SK-N-MC (cell line): ENCODE measurements around the gene NR1H4.
"Not testable (repeated sequence)": the region's sequence is repeated elsewhere in the genome, so short reads cannot be mapped to it uniquely, and the experiment has no call there.

Experiments
- DNase-seq: peaks from one replicate; pipeline ENCODE4 v3.0.0-alpha.2; 2011; ENCODE audit warnings: low read depth, low spot score
- H3K27ac ChIP-seq: fragments of 200-600 bp; sonication (generic); 2 replicates; pipeline ENCODE4 v1.5.1; 2016; ENCODE audit warnings: mixed run types
- H3K36me3 ChIP-seq: fragments of 200-600 bp; sonication (generic); 2 replicates; pipeline ENCODE4 v1.6.1; 2017; ENCODE audit warnings: antibody characterized with exemption, low read length, mixed read lengths; ENCODE audit not compliant: insufficient read depth
- H3K4me3 ChIP-seq: fragments of 200-600 bp; sonication (generic); 2 replicates; pipeline ENCODE4 v1.5.1; 2016
- H3K9ac ChIP-seq: fragments of 200-600 bp; sonication (generic); 2 replicates; pipeline ENCODE4 v1.8.0; 2017; ENCODE audit warnings: mixed run types, mixed read lengths; ENCODE audit not compliant: insufficient read length
- H3K9me3 ChIP-seq: fragments of 200-600 bp; sonication (generic); 2 replicates; pipeline ENCODE4 v1.6.1; 2017; ENCODE audit warnings: low read depth, mild to moderate bottlenecking, antibody characterized with exemption, low read length, moderate library complexity, mixed read lengths
- EZH2 ChIP-seq: fragments of 200-600 bp; sonication (generic); IDR thresholded peaks from one replicate; pipeline ENCODE4 v1.6.1; 2017; ENCODE audit warnings: antibody characterized with exemption
- FOXP2 ChIP-seq: optimal IDR thresholded peaks from 2 replicates; pipeline ENCODE3; 2011; ENCODE audit warnings: mild to moderate bottlenecking, moderate library complexity; ENCODE audit not compliant: insufficient read depth; ENCODE audit errors: extremely low read length, control extremely low read depth
- POLR2AphosphoS5 ChIP-seq: IDR thresholded peaks from 2 replicates; pipeline ENCODE4 v1.6.1; 2012; ENCODE audit warnings: mild to moderate bottlenecking, low read depth, low read length, borderline replicate concordance

NR1H4 gene

GRCh38 chr12:100557357-100557756 is 83.7 kb downstream of the NR1H4 start:
- H3K9ac ChIP-seq, result no peak overlapping the region
- no peak overlapping the region for H3K27ac ChIP-seq
- TF ChIP-seq FOXP2, result no peak
- no peaks in the 10 kb centered on the region for H3K36me3 ChIP-seq
- no peak for DNase-seq
- no peak overlapping the region for H3K4me3 ChIP-seq
- no peaks in the 10 kb centered on the region for H3K9me3 ChIP-seq

GRCh38 chr12:100559261-100559660 is 85.6 kb downstream of the NR1H4 start:
- not testable (repeated sequence) for H3K36me3 ChIP-seq, H3K9ac ChIP-seq, H3K4me3 ChIP-seq, H3K27ac ChIP-seq, H3K9me3 ChIP-seq, DNase-seq

GRCh38 chr12:100564090-100564489 is 90.4 kb downstream of the NR1H4 start:
- Histone ChIP-seq H3K9me3 (no peaks in the 10 kb centered on the region), H3K9ac (no peak overlapping the region), H3K4me3 (no peak overlapping the region), H3K27ac (no peak overlapping the region), H3K36me3 (no peaks in the 10 kb centered on the region)
- no peak for TF ChIP-seq POLR2AphosphoS5
- TF ChIP-seq FOXP2, result no peak
- no peak for DNase-seq

GRCh38 chr12:100564905-100565467 is 91.3 kb downstream of the NR1H4 start:
- H3K9me3 ChIP-seq, result no peaks in the 10 kb centered on the region
- no peak overlapping the region for H3K27ac ChIP-seq
- TF ChIP-seq POLR2AphosphoS5 (no peak), EZH2 (no peak), FOXP2 (no peak)
- no peak overlapping the region for H3K9ac ChIP-seq
- no peak overlapping the region for H3K4me3 ChIP-seq
- no peak for DNase-seq
- H3K36me3 ChIP-seq, result no peaks in the 10 kb centered on the region

- H3K27ac ChIP-seq, result no peak overlapping the region
- H3K36me3 ChIP-seq, result no peaks in the 10 kb centered on the region
- TF ChIP-seq FOXP2, result no peak
- no peak for TF ChIP-seq POLR2AphosphoS5
- no peak for TF ChIP-seq EZH2
- DNase-seq, result no peak
- H3K4me3 ChIP-seq, result no peak overlapping the region
- H3K9ac ChIP-seq, result no peak overlapping the region
- no peaks in the 10 kb centered on the region for H3K9me3 ChIP-seq
Observed at GRCh38 chr12:100565987-100566545, 92.4 kb downstream of the NR1H4 start.

- Histone ChIP-seq H3K36me3 (no peaks in the 10 kb centered on the region), H3K9me3 (no peaks in the 10 kb centered on the region), H3K9ac (no peak overlapping the region), H3K27ac (no peak overlapping the region), H3K4me3 (no peak overlapping the region)
- no peak for TF ChIP-seq POLR2AphosphoS5
- TF ChIP-seq EZH2, result no peak
- TF ChIP-seq FOXP2, result no peak
- no peak for DNase-seq
Observed at GRCh38 chr12:100566887-100567637, 93.4 kb downstream of the NR1H4 start.

GRCh38 chr12:100567945-100568344 is 94.3 kb downstream of the NR1H4 start:
- DNase-seq, result no peak
- TF ChIP-seq FOXP2 (no peak), POLR2AphosphoS5 (no peak), EZH2 (no peak)
- Histone ChIP-seq H3K27ac (no peak overlapping the region), H3K4me3 (no peak overlapping the region), H3K36me3 (no peaks in the 10 kb centered on the region), H3K9me3 (no peaks in the 10 kb centered on the region), H3K9ac (no peak overlapping the region)

GRCh38 chr12:100572184-100572583 is 98.5 kb downstream of the NR1H4 start:
- H3K36me3 ChIP-seq, result no peaks in the 10 kb centered on the region
- no peak for DNase-seq
- no peak overlapping the region for H3K27ac ChIP-seq
- H3K4me3 ChIP-seq, result no peak overlapping the region
- no peak overlapping the region for H3K9ac ChIP-seq
- no peak for TF ChIP-seq FOXP2
- TF ChIP-seq POLR2AphosphoS5, result no peak
- no peak for TF ChIP-seq EZH2
- H3K9me3 ChIP-seq, result no peaks in the 10 kb centered on the region
